NOMO-1 (cell line): Measurements from ENCODE around the gene TRIM9.
A peak's percentile ranks its signal among the peaks of the same experiment; 100 is the strongest.
"Not testable (repeated sequence)": the region's sequence is repeated elsewhere in the genome, so short reads cannot be mapped to it uniquely, and the experiment has no call there.

Experiments
- DNase-seq, 2 experiments: peaks; one replicate each; lab custom pipeline; 2025; ENCODE audit not compliant: unreplicated experiment in 2 of 2; lab: John Stamatoyannopoulos, UW

The TRIM9 gene

DNA sequence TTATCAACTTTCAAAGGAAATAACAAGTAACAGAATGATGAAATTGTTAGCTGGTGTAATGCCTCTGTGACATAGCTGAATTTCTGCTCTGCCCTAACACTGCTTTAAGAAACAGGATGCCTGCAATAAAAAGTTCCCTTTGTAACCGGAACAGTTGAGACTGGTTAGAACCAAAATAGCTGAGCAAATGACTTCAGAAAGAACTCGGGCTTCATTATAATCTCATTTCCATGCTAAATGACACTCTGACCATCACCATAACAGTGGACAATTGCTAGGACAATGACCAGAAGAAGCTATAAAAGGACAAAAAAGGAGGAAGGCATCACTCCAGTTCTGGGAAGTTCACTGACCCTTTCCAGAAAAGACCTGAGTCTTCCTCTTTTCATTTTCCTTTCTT, 127.1 kb downstream of the TRIM9 start:
- DNase-seq = peak; percentile 30 to 70

DNA sequence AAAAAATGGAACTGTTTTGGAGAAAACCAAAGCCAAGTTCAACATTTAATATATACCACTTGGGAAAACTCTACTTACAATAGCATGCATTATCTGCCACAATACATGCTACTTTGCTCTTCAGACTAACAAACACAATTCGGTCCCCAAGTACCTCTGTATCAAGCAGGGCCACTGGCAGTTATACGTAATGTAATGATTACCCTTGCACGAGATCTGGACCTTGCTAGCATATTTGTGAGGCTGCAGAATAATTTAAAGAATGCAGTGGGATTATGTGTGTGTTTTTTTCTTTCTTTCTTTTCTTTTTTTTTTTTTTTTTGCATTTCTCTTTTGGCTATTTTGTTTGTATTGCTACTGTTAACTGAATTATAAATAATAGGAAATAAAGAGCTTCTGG, 127.8 kb downstream of the TRIM9 start:
- no peak for DNase-seq

DNA sequence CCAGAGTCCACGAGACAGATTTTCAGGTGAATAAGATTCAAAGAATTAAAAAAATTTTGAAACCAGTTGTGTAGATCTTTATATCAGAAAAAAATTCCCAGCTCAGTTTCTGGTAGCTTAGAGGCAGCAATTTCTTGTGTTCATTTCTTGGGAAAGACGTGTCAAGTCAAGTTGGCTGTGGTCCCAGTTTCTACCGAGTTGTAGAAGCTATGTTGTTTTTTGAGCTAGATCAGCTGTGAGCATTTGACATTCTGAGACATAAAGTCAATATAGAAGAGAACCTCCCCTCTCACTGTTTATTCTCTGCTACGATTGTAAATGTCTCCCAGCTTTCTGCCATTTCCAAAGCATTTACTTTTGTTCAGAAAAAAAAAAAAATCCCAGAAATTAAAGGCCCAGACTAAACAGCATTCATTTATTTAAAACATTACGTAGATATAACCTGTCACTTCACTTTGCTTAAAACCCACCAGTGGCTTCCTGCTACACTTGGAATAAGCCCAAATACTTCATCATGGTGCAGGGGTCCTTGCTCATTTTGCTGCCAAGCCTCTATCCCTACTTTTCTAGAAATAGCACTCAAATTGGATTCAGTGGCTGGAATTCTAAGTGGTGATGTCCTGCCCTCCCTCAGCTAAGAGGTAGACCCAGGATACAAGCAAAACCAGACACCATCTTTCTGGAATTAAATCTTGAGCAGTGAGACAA, 130.1 kb downstream of the TRIM9 start:
- no peak for DNase-seq

- DNase-seq = no peak
These were observed 131.0 kb downstream of the TRIM9 start for GRCh38 chr14:50963919-50964318.

GRCh38 chr14:50961605-50962221, 133.2 kb downstream of the TRIM9 start:
- no peak for DNase-seq

GRCh38 chr14:50957296-50957695, 137.6 kb downstream of the TRIM9 start:
- peak in 1 of 2 experiments; percentile 31 for DNase-seq

DNA sequence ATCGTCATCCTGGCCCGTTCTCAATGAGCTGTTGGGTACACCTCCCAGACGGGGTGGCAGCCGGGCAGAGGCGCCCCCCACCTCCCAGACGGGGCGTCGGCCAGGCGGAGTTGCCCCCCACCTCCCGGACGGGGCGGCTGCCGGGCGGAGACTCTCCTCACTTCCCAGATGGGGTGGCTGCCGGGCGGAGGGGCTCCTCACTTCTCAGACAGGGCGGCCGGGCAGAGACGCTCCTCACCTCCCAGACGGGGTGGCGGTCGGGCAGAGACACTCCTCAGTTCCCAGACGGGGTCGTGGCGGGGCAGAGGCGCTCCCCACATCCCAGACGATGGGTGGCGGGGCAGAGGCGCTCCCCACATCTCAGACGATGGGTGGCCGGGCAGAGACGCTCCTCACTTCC, 138.5 kb downstream of the TRIM9 start:
- DNase-seq = not testable (repeated sequence)

- DNase-seq = peak; percentile 22 to 53
These were observed 139.4 kb downstream of the TRIM9 start for GRCh38 chr14:50955373-50956043.

- peak in 1 of 2 experiments; percentile 70 for DNase-seq
These were observed 140.0 kb downstream of the TRIM9 start for GRCh38 chr14:50954811-50955372.

DNA sequence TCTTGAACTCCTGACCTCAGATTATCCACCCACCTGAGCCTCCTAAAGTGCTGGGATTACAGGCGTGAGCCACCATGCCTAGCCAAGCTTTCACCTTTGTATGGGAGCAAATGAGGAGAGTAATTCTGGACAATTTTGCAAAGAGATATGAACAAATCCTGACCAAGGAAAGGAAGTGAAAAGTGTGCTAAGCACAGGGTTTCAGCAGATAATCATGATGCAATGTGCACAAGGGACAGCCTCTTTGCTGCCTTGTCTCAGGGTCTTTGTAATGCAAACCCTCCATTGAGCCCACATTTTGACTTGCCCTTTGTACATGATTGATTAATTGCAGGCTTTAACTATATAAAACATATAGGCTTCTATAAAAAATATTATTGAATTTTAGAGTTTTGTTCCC, 141.4 kb downstream of the TRIM9 start:
- DNase-seq = peak; percentile 13 to 52

- no peak for DNase-seq
These were observed 143.9 kb downstream of the TRIM9 start for GRCh38 chr14:50951032-50951431.

DNA sequence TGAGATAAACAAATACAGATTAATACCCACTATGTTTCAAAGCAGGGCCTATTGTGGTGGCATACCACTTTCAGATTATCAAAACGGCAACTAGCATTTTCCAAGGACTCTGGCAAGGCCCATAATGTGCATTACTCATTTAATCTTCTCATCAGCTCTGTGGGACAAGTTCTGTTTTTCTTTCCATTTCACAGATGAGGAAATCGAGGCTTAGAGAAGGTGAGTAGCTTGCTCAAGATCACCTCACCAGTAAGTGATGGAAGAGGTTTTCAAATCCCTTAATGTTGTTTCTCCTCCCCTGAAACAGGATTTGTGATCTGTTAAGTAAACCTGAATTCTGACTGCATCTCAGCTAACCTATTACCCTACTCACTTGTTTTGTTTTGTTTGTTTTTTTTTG, 146.7 kb downstream of the TRIM9 start:
- DNase-seq = no peak

GRCh38 chr14:50947446-50947845, 147.5 kb downstream of the TRIM9 start:
- no peak for DNase-seq

DNA sequence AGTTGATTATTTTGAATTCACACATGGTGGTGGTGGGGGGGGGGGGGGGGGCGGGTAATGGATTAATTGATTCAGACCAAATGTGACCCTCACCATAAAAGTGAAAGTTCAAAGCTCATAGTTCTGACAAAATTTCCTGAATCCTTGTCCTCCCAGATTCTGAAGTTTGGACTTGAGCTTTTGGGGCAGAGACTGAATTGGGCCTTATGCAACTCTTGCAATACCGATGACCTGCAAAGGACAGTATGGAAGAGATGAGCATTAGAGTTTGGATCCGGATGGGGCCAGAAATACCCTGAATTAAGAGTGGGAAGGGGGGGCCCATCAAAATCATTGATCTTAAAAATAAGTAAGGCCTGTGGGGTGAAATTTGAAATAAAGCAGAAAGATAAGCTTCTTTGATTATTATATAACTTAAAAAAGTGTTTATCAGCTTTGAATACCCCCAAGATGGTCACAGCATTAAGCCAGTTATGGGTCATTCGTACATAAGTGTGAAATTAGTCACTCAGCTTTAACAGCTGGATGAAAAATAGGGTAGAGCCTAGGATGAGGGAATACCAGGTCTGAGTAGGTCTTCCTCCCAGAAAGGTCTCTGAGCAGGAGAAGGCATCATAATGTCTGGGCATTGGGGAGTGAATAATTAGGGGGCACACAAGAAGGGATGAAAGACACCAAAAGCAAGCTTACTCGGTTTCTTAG, 148.5 kb downstream of the TRIM9 start:
- DNase-seq = no peak

- DNase-seq = peak; percentile 26 to 59
These were observed 150.1 kb downstream of the TRIM9 start for GRCh38 chr14:50944647-50945413.

DNA sequence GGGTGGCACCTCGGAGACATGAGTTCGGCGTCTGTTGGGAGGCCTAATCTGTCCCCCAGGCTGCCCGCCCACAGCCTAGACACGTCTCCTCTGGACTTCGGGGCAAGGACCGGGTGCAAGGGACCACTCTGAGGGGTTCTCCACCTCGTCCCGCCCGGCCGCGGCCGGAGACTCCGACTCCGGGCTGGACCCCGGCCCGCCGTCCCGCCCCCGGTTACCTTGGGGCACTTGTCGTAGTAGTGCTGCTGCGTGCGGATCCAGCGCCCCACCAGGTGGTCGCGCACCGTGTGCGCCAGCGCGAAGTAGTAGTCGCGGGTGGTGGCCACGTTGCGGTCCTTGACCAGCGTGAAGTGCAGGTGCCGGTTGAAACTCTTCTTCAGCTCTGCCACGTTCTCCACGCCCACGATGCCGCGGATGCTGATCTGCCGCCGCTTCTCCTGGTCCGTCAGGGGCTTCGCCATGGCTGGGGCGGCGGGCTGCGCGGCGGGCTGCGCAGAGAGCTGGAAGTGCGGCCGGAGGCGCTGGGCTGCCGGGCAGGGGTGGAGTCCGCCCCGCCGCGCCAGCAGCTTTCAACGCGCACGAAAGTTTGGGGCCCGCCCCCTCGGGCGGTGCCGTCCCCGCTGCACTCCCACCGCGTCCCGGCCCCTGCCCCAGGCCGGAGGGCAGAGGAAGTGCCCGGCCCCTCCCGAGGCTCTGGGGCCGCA, 150.8 kb downstream of the TRIM9 start, which contains the start of gene PYGL:
TSS of gene PYGL (minus strand) at position 541 of the 704 bp plus-strand sequence. CDS start at position 461, 80 bp downstream.
- peak; percentile 74 to 85 for DNase-seq

DNA sequence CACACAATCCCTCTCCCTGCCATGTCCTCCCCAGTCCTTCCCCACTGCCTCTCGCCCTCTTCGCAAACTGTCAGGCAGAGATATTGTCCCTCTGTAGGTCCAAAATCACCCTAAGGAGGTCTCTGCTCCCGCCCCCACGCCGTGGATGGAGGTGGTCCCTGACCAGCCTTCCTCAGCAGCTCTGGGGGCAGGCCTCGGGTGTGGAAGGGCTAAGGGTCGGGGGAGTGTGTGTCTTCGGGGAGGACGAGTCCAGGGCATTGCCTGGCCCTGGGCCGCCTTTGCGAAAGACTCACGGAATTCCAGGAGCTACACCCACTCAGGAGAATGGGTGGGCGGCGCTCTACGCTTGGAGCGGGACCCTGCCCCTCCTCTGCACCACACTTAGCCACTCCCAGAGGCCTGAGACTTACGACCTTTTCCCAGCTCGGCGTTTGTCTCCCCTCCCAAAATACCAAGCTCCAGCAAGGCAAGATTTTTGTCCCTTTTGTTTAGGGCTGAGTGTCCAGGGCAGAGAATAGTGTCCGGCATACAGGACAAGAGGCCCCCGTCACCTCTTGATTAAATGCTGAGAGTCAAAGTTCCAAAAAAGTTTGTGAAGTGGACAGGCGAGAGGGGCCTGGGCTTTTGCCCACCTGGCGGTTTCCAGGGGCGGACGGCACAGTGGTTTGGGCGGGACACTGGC, 151.5 kb downstream of the TRIM9 start:
- DNase-seq = no peak

- not testable (repeated sequence) for DNase-seq
These were observed 153.3 kb downstream of the TRIM9 start for GRCh38 chr14:50941638-50942037.

DNA sequence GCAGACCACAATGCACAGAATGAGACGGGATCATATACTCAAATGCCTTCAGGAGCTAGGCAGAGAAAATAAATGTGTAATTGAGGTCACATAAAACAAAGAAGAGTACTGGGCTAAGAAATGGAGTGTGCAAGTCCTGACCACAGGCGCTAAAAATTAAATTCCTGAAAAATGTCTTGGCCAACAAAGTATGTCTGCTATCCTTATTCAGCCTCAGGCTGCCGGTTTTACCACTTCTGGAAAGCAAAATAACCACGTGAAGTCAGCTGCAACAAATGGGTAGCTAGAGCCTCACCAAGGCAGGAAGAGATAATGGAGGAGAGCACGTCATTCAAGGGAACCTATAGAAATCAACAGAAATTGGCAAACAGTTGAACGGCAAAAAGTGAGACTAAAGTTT, 153.8 kb downstream of the TRIM9 start:
- no peak for DNase-seq
